ENCODE data around the gene EBPL. TPM values are rescaled to one million over a fixed set of nuclear protein-coding genes. Genes with fewer than 3 reads are reported as not detected.
A peak's percentile ranks its signal among the peaks of the same experiment; 100 is the strongest.

EBPL gene
- total RNA-seq, 1 experiment from 2014 or later: 60.9 TPM

DNA sequence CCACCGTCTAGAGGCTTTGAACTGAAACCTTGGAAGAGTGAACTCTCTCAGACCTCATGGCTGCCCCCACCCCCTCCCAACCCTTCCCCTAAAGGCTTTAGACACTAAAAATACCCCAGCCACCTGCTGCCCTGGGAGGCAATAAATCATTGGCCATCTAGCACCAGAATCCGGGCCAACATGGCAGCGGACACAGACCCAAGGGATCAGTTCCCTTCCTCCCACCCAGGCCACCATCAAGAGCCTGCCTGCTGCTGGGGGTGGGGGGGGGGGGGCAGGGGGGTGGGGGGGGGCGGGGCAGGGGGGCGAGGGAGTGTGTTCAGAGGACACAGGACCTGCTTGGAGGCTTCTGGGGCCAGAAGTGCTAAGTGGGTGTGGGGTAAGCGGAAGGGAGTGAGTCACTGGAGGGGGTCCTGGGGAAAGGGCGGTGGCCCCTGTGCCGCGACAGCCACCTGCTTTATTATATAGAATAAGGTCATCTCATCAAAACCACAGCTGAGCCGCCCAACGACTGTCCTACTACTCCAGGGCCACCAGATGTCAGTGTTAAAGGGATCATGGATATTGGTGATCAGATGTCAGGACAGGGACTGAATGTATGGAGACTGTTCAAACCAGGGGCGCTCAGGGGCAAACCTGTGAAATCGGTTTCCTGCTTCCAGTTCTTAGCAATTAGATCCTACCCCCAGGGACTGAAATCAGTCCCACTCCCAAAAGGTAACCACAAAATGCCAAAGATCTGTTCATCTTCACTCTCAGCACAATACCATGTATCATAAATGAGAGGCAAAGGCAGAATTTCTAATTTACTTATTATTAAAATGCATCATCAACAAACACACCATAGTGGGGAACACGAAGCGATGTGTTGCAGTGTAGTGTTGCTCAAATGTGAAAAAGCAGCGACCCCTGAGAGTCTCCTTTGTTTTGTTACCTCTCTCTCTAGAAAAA is 38.7 kb downstream of the EBPL start:
- H3K4me3 ChIP-seq (ENCODE audit: low read depth in 2 of 2, low read length in 2 of 2): no peak overlapping the region
- POLR2A ChIA-PET: no interaction called here
- H3K36me3 ChIP-seq (ENCODE audit: control insufficient read depth, insufficient read depth, low read length): peaks cover 2% of the 10 kb centered on the region; the same call in 1 of the 2 replicates
- CTCF ChIA-PET: no interaction called here
- no peaks in the 10 kb centered on the region for H3K9me3 ChIP-seq (ENCODE audit: control insufficient read depth, insufficient read depth, low read depth, low read length)
- BruUV-seq (replicated peaks): no TSS peak
- DNase-seq (ENCODE audit: low read depth, low spot score) (no peak), ATAC-seq (peak; percentile 84)
- no peak overlapping the region for H3K27ac ChIP-seq (ENCODE audit: low read length)
- TF ChIP-seq REST (IDR thresholded peaks at IDR 0.05; ENCODE audit: insufficient read depth in 1 of 2, low read depth in 2 of 2, low read length in 1 of 2) (no peak), POLR2AphosphoS5 (IDR thresholded peaks at IDR 0.05; ENCODE audit: low read depth, low read length) (no peak), CTCF (IDR thresholded peaks at IDR 0.05) (peak; percentile 68), TCF7L2 (IDR thresholded peaks at IDR 0.05; ENCODE audit: low read depth, low read length) (no peak), SIN3A (IDR thresholded peaks at IDR 0.05; ENCODE audit: borderline replicate concordance, insufficient read depth, low read depth, low read length) (no peak)
- intact Hi-C loops (cut with micrococcal nuclease; ENCODE audit: unreplicated experiment): no loop called here
- no peaks in the 10 kb centered on the region for H3K27me3 ChIP-seq (ENCODE audit: control insufficient read depth, insufficient read depth, low read length)
- in situ Hi-C loops (cut with HindIII; ENCODE audit: low pct_unique_long_range_greater_than_20kb, low sequenced_read_pairs): no loop called here
- no peaks in the 10 kb centered on the region for H3K4me1 ChIP-seq (ENCODE audit: control insufficient read depth, insufficient read depth, low read length)

DNA sequence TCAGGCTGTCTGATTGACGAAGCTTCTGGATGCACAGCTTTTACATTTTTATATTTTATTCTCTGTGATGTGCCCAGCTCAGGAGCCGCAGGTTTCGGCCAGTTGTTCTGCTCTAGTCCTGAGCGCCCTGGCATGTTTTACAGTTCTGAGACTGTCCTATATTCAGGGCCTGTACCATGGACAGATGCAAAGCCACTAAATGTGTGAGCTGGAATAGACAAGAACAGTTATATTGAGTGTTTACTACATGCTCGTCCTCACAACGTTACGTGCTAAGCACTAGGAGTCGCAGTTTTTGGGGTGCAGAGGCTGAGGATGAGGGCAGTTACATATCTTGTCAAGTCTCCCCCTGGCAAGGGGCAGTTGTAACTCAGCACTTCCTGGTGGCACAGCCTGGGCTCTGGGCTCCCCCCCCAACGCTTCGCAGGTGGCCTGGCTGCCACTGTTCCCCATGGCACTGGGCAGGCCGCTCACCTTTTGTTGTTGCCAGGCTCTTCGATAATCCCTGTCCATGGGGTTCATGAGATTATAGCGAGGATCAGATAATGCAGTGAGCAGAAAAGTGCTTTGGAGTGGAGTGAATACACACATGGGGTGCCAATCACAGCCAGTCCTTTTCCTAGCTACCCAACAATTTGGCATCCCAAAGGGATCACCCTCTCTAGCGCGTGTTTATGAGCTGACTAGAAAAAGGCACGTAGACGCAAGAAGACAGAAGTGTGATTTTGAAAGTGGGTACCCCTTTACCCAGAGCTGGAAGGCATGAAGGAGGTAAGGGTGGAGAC is 39.5 kb downstream of the EBPL start:
- POLR2A ChIA-PET: no interaction called here
- CTCF ChIA-PET: no interaction called here
- no peak for DNase-seq (ENCODE audit: low read depth, low spot score)

More for the DNA sequence above, 39.5 kb downstream of the EBPL start:
- H3K27me3 ChIP-seq (ENCODE audit: control insufficient read depth, insufficient read depth, low read length): no peaks in the 10 kb centered on the region
- no peaks in the 10 kb centered on the region for H3K9me3 ChIP-seq (ENCODE audit: control insufficient read depth, insufficient read depth, low read depth, low read length)
- BruUV-seq (replicated peaks): no TSS peak
- ATAC-seq: no peak
- H3K27ac ChIP-seq (ENCODE audit: low read length): no peak overlapping the region
- no peak for TF ChIP-seq TCF7L2 (IDR thresholded peaks at IDR 0.05; ENCODE audit: low read depth, low read length)
- TF ChIP-seq REST (IDR thresholded peaks at IDR 0.05; ENCODE audit: insufficient read depth in 1 of 2, low read depth in 2 of 2, low read length in 1 of 2): 0 out of 4 replicates have a peak, but pooled peaks of 1 of the 2 experiments have one; percentile 10
- intact Hi-C loops (cut with micrococcal nuclease; ENCODE audit: unreplicated experiment) (no loop called here), in situ Hi-C loops (cut with HindIII; ENCODE audit: low pct_unique_long_range_greater_than_20kb, low sequenced_read_pairs) (no loop called here)
- H3K36me3 ChIP-seq (ENCODE audit: control insufficient read depth, insufficient read depth, low read length): peaks cover 2% of the 10 kb centered on the region; the same call in 1 of the 2 replicates
- no peaks in the 10 kb centered on the region for H3K4me1 ChIP-seq (ENCODE audit: control insufficient read depth, insufficient read depth, low read length)
- H3K4me3 ChIP-seq (ENCODE audit: low read depth in 2 of 2, low read length in 2 of 2): no peak overlapping the region
